Measurements from ENCODE around the gene MMP7. TPM values are rescaled to one million over a fixed set of nuclear protein-coding genes. Genes with fewer than 3 reads are reported as not detected.
"Not testable (repeated sequence)": the region's sequence is repeated elsewhere in the genome, so short reads cannot be mapped to it uniquely, and the experiment has no call there.

MMP7 gene
- total RNA-seq, 1 experiment from 2014 or later: 0.61 TPM

GRCh38 chr11:102513869-102514268, 16.7 kb downstream of the MMP7 start (continued):
- TF ChIP-seq POLR2A (IDR thresholded peaks at IDR 0.05; ENCODE audit: borderline replicate concordance, extremely low read depth, insufficient read depth, insufficient read length) (no peak), ZBTB33 (IDR thresholded peaks at IDR 0.05; ENCODE audit: extremely low read depth, insufficient replicate concordance, low read length) (no peak)

DNA sequence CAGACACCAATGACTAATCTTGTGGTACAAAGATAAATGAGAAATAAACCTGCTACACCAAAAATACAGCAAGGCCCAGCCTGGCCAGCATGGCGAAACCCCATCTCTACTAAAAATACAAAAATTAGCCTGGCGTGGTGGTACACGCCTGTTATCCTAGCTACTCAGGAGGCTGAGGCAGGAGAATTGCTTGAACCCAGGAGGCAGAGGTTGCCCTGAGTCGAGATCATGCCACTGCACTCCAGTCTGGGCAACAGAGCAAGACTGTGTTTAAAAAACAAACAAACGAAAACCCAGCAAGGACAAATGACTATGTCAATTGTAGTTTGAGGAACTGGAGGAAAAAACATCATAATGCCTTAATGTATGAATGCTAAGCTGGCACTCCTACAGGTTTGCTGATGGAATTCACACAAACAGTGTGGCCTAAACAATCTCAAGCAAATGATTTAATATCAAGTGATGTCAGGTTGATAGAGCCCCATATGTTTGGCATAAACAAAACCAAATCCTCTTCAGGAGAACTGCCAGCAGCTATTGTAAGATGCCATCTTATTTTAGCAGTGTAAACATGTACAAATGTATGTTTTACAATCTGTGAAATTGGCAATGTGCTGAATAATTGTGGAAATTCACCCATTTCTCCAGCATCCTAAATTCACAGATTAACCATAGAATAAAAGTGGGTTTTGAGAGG, 20.0 kb downstream of the MMP7 start:
- H2AFZ ChIP-seq (ENCODE audit: low read depth, low read length, poor library complexity, severe bottlenecking): no peak overlapping the region
- H3K4me2 ChIP-seq (ENCODE audit: low read length): no peak overlapping the region
- intact Hi-C loops (cut with micrococcal nuclease): no loop called here
- no peak overlapping the region for H3K4me3 ChIP-seq (replicated peaks in 1 of 2; ENCODE audit: low read depth in 1 of 2, low read length in 2 of 2)
- RAD21 ChIA-PET (ENCODE audit: low non-redundant PET in 1 of 2, low total read pairs in 2 of 2, uncharacterized antibody in 2 of 2, unreplicated experiment in 2 of 2): no interaction called here
- H3K4me1 ChIP-seq (ENCODE audit: control insufficient read depth in 1 of 2, insufficient read depth in 2 of 2, low read length in 2 of 2): no peaks in the 10 kb centered on the region
- no peaks in the 10 kb centered on the region for H4K20me1 ChIP-seq (ENCODE audit: insufficient read depth)
- no TSS peak for BruUV-seq (replicated peaks)
- CTCF ChIA-PET: interaction anchor here (1.4 kb wide), 1 partner anchor 8 kb away, joined by 5 read pairs; no protein-coding TSS in a partner anchor
- TF ChIP-seq EZH2phosphoT487 (IDR thresholded peaks at IDR 0.05; ENCODE audit: borderline replicate concordance) (no peak), RAD21 (IDR thresholded peaks at IDR 0.05; ENCODE audit: low read depth) (no peak), SRF (IDR thresholded peaks at IDR 0.05; ENCODE audit: low read depth) (no peak), JUND (IDR thresholded peaks at IDR 0.05) (no peak), FOSL1 (IDR thresholded peaks at IDR 0.05; ENCODE audit: low read depth) (no peak), POLR2AphosphoS5 (IDR thresholded peaks at IDR 0.05; ENCODE audit: low read depth, low read length) (no peak)
- TF ChIP-seq, protein P1, sequence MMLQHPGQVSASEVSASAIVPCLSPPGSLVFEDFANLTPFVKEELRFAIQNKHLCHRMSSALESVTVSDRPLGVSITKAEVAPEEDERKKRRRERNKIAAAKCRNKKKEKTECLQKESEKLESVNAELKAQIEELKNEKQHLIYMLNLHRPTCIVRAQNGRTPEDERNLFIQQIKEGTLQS (IDR thresholded peaks at IDR 0.05): no peak
- H3K36me3 ChIP-seq (ENCODE audit: control insufficient read depth in 1 of 2, insufficient read depth in 2 of 2, low read length in 2 of 2): no peaks in the 10 kb centered on the region
- H3K9ac ChIP-seq (ENCODE audit: low read length): no peak overlapping the region
- POLR2A ChIA-PET: no interaction called here
- no peaks in the 10 kb centered on the region for H3K27me3 ChIP-seq (ENCODE audit: insufficient read depth, low read length)
- no peaks in the 10 kb centered on the region for H3K79me2 ChIP-seq (ENCODE audit: insufficient read depth, low read length)
- H3K9me3 ChIP-seq (ENCODE audit: control insufficient read depth in 1 of 2, insufficient read depth in 1 of 2, low read depth in 1 of 2, low read length in 2 of 2): no peaks in the 10 kb centered on the region
- H3K9me2 ChIP-seq (ENCODE audit: insufficient read depth): no peaks in the 10 kb centered on the region
- DNase-seq (ENCODE audit: low read depth, low spot score) (no peak), ATAC-seq (no peak)
- H3K27ac ChIP-seq (ENCODE audit: low read depth, low read length): no peak overlapping the region

DNA sequence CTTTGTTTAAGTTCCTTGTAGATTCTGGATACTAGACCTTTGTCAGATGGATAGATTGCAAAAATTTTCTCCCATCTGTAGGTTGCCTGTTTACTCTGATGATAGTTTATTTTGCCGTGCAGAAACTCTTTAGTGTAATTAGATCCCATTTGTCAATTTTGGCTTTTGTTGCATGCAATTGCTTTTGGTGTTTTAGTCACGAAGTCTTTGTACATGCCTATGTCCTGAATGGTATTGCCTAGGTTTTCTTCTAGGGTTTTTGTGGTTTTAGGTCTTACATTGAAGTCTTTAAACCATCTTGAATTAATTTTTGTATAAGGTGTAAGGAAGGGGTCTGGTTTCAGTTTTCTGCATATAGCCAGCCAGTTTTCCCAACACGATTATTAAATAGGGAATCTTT, 27.7 kb downstream of the MMP7 start:
- H2AFZ ChIP-seq (ENCODE audit: low read depth, low read length, poor library complexity, severe bottlenecking); H3K36me3 ChIP-seq (ENCODE audit: control insufficient read depth in 1 of 2, insufficient read depth in 2 of 2, low read length in 2 of 2); BruUV-seq (replicated peaks); DNase-seq (ENCODE audit: low read depth, low spot score); H3K79me2 ChIP-seq (ENCODE audit: insufficient read depth, low read length); H4K20me1 ChIP-seq (ENCODE audit: insufficient read depth); H3K9me3 ChIP-seq (ENCODE audit: control insufficient read depth in 1 of 2, insufficient read depth in 1 of 2, low read depth in 1 of 2, low read length in 2 of 2); POLR2A ChIA-PET; ATAC-seq; H3K9ac ChIP-seq (ENCODE audit: low read length); CTCF ChIA-PET; H3K4me1 ChIP-seq (ENCODE audit: control insufficient read depth in 1 of 2, insufficient read depth in 2 of 2, low read length in 2 of 2); H3K27me3 ChIP-seq (ENCODE audit: insufficient read depth, low read length); intact Hi-C loops (cut with micrococcal nuclease); H3K4me3 ChIP-seq (replicated peaks in 1 of 2; ENCODE audit: low read depth in 1 of 2, low read length in 2 of 2); RAD21 ChIA-PET (ENCODE audit: low non-redundant PET in 1 of 2, low total read pairs in 2 of 2, uncharacterized antibody in 2 of 2, unreplicated experiment in 2 of 2); H3K27ac ChIP-seq (ENCODE audit: low read depth, low read length); H3K4me2 ChIP-seq (ENCODE audit: low read length); H3K9me2 ChIP-seq (ENCODE audit: insufficient read depth): not testable (repeated sequence)
